GM06990 (cell line): ENCODE measurements around the gene TTF1.
A peak's percentile ranks its signal among the peaks of the same experiment; 100 is the strongest.

Source experiments
- DNase-seq: peaks from one replicate; pipeline ENCODE4 v3.0.0-alpha.2; 2011; ENCODE audit not compliant: insufficient read length; ENCODE audit errors: extremely low read depth
- H3K27me3 ChIP-seq: replicated peaks from 2 replicates; pipeline ENCODE4 v1.6.0; 2011; ENCODE audit warnings: low read length; ENCODE audit not compliant: control insufficient read depth, insufficient read depth
- H3K36me3 ChIP-seq: 2 replicates; pipeline ENCODE4 v1.5.1; 2011; ENCODE audit warnings: low read length; ENCODE audit not compliant: control insufficient read depth, insufficient read depth
- H3K4me3 ChIP-seq: replicated peaks from 2 replicates; pipeline ENCODE4 v1.5.1; 2011; ENCODE audit warnings: low read depth, mild to moderate bottlenecking, control low read depth, low read length
- CTCF ChIP-seq: IDR thresholded peaks from 2 replicates; pipeline ENCODE4 v1.5.1; 2011; ENCODE audit warnings: low read length, control low read depth, mild to moderate bottlenecking, inconsistent platforms; ENCODE audit not compliant: insufficient read depth, poor library complexity, severe bottlenecking

Gene TTF1

GRCh38 chr9:132410642-132411041 is 4.0 kb upstream of the TTF1 start:
- Histone ChIP-seq H3K4me3 (peak overlapping the region; percentile 42; the same call in 1 of the 2 replicates), H3K36me3 (no peaks in the 10 kb centered on the region), H3K27me3 (peaks cover 2% of the 10 kb centered on the region; the same call in 1 of the 2 replicates)
- no peak for TF ChIP-seq CTCF
- DNase-seq, result no peak

- DNase-seq, result peak; percentile 71
- Histone ChIP-seq H3K36me3 (no peaks in the 10 kb centered on the region), H3K4me3 (peak within 1 kb of the TSS; percentile 42), H3K27me3 (peaks cover 2% of the 10 kb centered on the region; the same call in 1 of the 2 replicates)
- no peak for TF ChIP-seq CTCF
Observed at GRCh38 chr9:132409828-132410528, 3.3 kb upstream of the TTF1 start, which contains the start of gene CFAP77. CFAP77 (plus strand) TSS chr9:132410211; CDS start chr9:132410272, 61 bp downstream.

- H3K27me3 ChIP-seq, result peaks cover 2% of the 10 kb centered on the region; the same call in 1 of the 2 replicates
- no peak for DNase-seq
Observed at GRCh38 chr9:132408521-132408920, 1.9 kb upstream of the TTF1 start.

GRCh38 chr9:132407196-132407595 is 556 bp upstream of the TTF1 start:
- no peak for DNase-seq
- peaks cover 2% of the 10 kb centered on the region; the same call in 1 of the 2 replicates for H3K27me3 ChIP-seq

More at GRCh38 chr9:132408521-132408920, 1.9 kb upstream of the TTF1 start:
- Histone ChIP-seq H3K4me3 (no peak overlapping the region), H3K36me3 (no peaks in the 10 kb centered on the region)
- TF ChIP-seq CTCF, result no peak

GRCh38 chr9:132404228-132404881 is 2.3 kb downstream of the TTF1 start:
- DNase-seq, result no peak
- TF ChIP-seq CTCF, result no peak
- Histone ChIP-seq H3K4me3 (0 out of 2 replicates have a peak overlapping the region, but pooled peaks have one; percentile 13), H3K36me3 (peaks cover 11% of the 10 kb centered on the region), H3K27me3 (no peaks in the 10 kb centered on the region)

More at GRCh38 chr9:132407196-132407595, 556 bp upstream of the TTF1 start:
- peaks cover 3% of the 10 kb centered on the region for H3K36me3 ChIP-seq
- peak overlapping the region; percentile 82; the same call in 1 of the 2 replicates for H3K4me3 ChIP-seq
- TF ChIP-seq CTCF, result no peak
